ENCODE data around the gene PLAAT3. TPM values are rescaled to one million over a fixed set of nuclear protein-coding genes. Genes with fewer than 3 reads are reported as not detected.
A peak's percentile ranks its signal among the peaks of the same experiment; 100 is the strongest.
"Not testable (repeated sequence)": the region's sequence is repeated elsewhere in the genome, so short reads cannot be mapped to it uniquely, and the experiment has no call there.

PLAAT3 gene
- total RNA-seq, 1 donor from 2014 or later = 2.3 TPM

DNA sequence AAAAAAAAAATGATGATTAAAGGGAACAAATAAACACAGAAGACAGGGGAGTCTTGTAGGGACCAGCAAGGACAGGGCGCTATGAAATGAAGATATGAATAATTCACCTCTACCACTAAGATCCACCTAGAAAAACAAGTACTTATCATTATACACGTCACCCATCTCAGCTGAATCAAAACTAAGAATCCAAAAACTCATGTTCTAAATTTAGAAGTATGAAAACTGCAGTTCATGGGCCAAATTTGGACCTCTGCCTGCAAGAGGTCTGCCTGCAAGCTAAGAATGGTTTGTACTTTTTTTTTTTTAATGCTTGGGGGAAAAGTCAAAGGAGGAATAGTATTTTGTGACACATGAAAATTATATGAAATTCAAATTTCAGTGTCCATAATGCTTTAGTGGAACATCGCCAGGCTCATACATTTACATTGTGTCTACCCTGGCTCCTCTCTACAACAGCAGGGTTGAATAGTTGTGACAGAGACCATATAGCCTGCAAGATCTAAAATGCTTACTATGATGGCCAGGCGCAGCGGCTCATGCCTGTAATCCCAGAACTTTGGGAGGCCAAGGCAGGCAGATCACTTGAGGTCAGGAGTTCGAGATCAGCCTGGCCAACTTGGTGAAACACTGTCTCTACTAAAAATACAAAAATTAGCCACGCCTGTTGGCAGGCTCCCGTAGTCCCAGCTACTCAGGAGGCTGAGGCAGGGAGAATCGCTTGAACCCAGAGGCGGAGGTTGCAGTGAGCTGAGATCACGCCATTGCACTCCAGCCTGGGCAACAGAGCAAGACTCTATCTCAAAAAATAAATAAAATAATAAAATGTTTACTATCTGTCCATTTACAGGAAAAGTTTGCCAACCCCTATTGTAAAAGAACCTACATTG is 11.7 kb downstream of the PLAAT3 start:
- DNase-seq (ENCODE audit: low spot score); intact Hi-C loops (cut with micrococcal nuclease); H3K27me3 Mint-ChIP-seq (ENCODE audit: insufficient read depth); H3K27ac Mint-ChIP-seq; H3K9me3 Mint-ChIP-seq; H3K4me3 Mint-ChIP-seq; H3K36me3 Mint-ChIP-seq (ENCODE audit: low read depth); H3K4me1 Mint-ChIP-seq (ENCODE audit: low read depth): not testable (repeated sequence)

DNA sequence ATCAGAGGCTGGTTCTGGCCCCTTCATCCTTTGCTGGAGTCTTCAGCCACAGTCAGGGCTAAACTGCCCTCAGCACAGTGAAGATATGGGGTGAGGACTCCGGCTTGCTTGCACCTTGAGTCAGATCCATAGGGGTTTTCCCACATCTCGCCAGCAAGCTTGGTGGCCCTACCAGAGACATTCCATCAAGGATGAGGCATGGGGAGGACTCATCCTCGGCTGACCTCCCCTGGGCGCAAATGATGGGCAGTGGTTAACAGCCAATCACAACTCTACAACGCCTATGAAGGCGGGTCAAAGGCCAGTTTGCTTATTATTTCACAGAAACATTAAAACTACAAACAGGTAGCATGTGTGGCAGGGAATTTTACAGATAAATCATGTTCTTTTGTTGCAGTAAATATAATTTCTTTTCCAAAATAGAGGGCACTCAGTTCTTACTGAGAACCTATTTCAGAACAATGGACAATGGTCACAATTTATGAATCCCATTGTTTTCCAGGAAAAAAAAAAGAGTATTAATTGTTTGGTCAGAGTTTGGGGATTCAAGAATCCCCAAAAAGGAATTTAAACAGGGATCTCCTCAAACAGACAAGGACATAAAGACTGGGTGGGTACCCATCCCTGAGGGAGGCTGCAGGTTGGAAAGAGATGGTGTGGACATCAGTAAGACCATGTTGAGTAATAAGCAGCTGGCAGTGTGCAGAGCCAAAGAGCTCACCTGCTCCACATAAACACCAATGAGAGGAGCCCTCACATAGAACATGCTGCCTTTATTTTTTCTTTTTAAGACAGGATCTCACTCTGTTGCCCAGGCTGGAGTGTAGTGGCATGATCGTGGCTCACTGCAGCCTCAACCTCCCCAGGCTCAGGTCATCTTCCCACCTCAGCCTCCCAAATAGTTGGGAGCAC is 14.8 kb downstream of the PLAAT3 start:
- no peak overlapping the region for H3K4me3 Mint-ChIP-seq
- peaks cover 5% of the 10 kb centered on the region for H3K4me1 Mint-ChIP-seq (ENCODE audit: low read depth)
- no peaks in the 10 kb centered on the region for H3K9me3 Mint-ChIP-seq
- intact Hi-C loops (cut with micrococcal nuclease) = no loop called here
- no peak for DNase-seq (ENCODE audit: low spot score)
- H3K36me3 Mint-ChIP-seq (ENCODE audit: low read depth) = no peaks in the 10 kb centered on the region
- H3K27ac Mint-ChIP-seq = no peak overlapping the region
- H3K27me3 Mint-ChIP-seq (ENCODE audit: insufficient read depth) = no peaks in the 10 kb centered on the region

DNA sequence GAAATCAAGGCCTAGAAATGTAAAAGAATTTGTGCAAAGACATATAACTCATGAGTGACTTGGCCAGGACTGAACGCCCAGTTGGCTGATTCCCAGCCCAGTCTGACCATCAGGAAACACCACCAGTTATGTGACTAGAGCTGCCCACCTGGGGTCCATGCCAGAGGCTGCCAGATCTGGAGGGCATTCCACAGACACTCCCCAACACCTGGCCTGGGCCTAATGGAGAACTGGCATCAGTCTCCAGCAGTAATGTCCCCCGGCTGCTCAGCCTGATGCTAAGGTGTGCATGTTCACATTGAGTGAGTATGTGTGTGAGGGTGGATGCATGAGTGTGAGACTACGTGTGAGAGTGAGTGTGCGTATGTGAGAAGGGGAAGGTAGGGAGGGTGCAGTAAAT is 15.7 kb downstream of the PLAAT3 start:
- no peak for DNase-seq (ENCODE audit: low spot score)
- Mint-ChIP-seq H3K4me3 (no peak overlapping the region), H3K4me1 (ENCODE audit: low read depth) (peaks cover 5% of the 10 kb centered on the region), H3K27ac (no peak overlapping the region), H3K9me3 (no peaks in the 10 kb centered on the region), H3K36me3 (ENCODE audit: low read depth) (no peaks in the 10 kb centered on the region), H3K27me3 (ENCODE audit: insufficient read depth) (no peaks in the 10 kb centered on the region)
- intact Hi-C loops (cut with micrococcal nuclease) = no loop called here

DNA sequence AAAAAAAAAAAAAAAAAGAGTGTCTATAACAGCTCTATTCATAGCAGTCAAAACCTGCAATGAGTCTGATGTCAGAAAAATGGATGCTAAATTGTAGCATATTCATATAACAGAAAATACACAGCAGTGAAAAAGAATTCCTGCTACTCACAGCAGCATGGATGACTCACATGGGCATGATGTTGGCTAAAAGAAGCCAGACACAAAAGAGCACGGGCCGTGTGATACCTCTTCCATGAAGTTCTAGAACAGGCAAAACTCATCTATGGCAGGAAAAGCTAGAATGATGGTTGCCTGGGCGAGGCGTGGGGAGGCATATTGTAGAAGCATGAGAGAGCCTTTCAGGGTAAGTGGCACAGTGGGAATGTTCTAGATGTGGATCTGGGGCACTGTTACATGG is 18.9 kb downstream of the PLAAT3 start:
- no peak for DNase-seq (ENCODE audit: low spot score)
- Mint-ChIP-seq H3K27me3 (ENCODE audit: insufficient read depth) (no peaks in the 10 kb centered on the region), H3K4me3 (no peak overlapping the region), H3K27ac (no peak overlapping the region), H3K4me1 (ENCODE audit: low read depth) (peaks cover 5% of the 10 kb centered on the region), H3K9me3 (no peaks in the 10 kb centered on the region), H3K36me3 (ENCODE audit: low read depth) (no peaks in the 10 kb centered on the region)
- intact Hi-C loops (cut with micrococcal nuclease) = no loop called here

DNA sequence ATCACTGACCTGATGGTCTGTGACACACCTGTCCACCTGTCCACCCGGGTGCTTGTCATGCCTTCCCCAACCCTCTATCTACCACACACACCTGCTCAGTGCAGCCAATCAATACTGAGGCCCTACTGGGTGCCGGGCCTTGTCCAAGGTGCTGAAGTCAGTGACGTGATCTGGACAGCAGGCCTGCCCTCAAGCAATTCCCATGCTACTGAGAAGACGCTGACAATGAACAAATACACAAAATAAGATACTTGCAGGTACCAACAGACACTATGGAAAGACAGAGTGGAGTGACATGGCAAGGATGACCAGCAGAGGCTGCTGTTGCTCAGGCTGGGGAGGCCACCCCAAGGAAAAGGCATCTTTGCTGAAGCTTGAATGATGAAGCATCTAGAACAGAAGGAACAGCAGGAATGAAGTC is 21.2 kb downstream of the PLAAT3 start:
- Mint-ChIP-seq H3K27me3 (ENCODE audit: insufficient read depth) (no peaks in the 10 kb centered on the region), H3K4me3 (no peak overlapping the region), H3K36me3 (ENCODE audit: low read depth) (no peaks in the 10 kb centered on the region), H3K4me1 (ENCODE audit: low read depth) (peaks cover 5% of the 10 kb centered on the region), H3K27ac (no peak overlapping the region), H3K9me3 (no peaks in the 10 kb centered on the region)
- intact Hi-C loops (cut with micrococcal nuclease) = loop anchor here (2.0 kb wide), 1 partner anchor 44 kb away; no protein-coding TSS in a partner anchor
- no peak for DNase-seq (ENCODE audit: low spot score)

DNA sequence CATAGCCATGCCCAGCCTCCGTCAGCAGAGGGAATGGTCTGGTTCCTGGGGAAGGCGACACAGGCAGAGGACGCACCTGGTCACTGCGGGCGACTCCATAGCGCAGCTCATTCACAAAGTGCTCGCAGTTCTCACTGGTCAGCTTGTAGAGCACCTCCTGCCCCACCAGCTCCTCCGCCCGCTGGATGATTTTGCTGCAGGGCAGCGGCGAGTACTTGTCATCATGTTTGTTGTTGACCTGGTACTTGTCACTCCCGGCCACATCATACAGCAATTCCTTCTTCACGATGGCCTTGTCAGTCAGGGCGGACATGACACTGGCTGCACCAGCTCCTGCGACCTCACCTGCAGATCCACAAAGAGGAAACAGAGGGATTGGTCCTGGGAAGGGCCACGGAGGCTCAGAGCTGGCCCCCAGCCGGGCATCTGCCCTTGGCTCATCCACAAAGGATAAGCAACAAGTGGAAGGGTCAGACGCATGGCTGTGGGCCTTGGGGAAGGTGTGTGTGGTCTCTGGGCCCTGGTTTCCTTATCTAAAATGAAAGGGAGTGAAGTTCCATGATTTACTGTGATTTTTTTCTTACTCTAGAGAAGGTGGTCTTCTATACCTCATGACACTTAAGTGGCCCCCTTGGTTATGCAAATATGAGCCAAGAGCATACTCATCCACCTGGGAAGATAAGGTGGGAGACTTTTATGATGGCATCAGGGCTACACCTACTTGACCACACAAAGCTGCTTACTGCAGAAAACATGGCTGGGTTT is 24.0 kb downstream of the PLAAT3 start:
- no peaks in the 10 kb centered on the region for H3K36me3 Mint-ChIP-seq (ENCODE audit: low read depth)
- H3K4me1 Mint-ChIP-seq (ENCODE audit: low read depth) = peaks cover 5% of the 10 kb centered on the region
- no peak for DNase-seq (ENCODE audit: low spot score)
- intact Hi-C loops (cut with micrococcal nuclease) = no loop called here
- H3K9me3 Mint-ChIP-seq = no peaks in the 10 kb centered on the region
- no peak overlapping the region for H3K27ac Mint-ChIP-seq
- no peaks in the 10 kb centered on the region for H3K27me3 Mint-ChIP-seq (ENCODE audit: insufficient read depth)
- no peak overlapping the region for H3K4me3 Mint-ChIP-seq

DNA sequence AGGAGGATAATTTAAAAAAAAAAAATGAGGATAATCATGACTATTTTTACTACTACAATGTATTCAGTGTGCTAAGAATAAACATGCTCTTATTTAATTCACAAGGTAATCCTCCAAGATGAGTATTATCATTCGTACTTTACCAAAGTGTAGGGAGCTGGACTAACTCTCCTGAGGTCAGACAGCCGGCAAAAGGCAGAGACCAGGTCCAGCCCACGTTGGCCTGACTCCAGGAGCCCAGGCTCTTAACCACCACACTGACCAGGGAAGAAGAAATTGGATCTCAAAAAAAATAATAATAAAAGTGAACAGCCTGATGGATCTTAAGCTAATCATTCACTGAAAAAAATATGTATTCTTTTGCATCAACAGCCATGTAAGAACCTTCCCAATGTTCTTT is 25.2 kb downstream of the PLAAT3 start:
- H3K36me3 Mint-ChIP-seq (ENCODE audit: low read depth) = no peaks in the 10 kb centered on the region
- intact Hi-C loops (cut with micrococcal nuclease) = no loop called here
- no peaks in the 10 kb centered on the region for H3K9me3 Mint-ChIP-seq
- H3K27ac Mint-ChIP-seq = no peak overlapping the region
- no peak overlapping the region for H3K4me3 Mint-ChIP-seq
- DNase-seq (ENCODE audit: low spot score) = no peak
- no peaks in the 10 kb centered on the region for H3K27me3 Mint-ChIP-seq (ENCODE audit: insufficient read depth)
- H3K4me1 Mint-ChIP-seq (ENCODE audit: low read depth) = peaks cover 5% of the 10 kb centered on the region

DNA sequence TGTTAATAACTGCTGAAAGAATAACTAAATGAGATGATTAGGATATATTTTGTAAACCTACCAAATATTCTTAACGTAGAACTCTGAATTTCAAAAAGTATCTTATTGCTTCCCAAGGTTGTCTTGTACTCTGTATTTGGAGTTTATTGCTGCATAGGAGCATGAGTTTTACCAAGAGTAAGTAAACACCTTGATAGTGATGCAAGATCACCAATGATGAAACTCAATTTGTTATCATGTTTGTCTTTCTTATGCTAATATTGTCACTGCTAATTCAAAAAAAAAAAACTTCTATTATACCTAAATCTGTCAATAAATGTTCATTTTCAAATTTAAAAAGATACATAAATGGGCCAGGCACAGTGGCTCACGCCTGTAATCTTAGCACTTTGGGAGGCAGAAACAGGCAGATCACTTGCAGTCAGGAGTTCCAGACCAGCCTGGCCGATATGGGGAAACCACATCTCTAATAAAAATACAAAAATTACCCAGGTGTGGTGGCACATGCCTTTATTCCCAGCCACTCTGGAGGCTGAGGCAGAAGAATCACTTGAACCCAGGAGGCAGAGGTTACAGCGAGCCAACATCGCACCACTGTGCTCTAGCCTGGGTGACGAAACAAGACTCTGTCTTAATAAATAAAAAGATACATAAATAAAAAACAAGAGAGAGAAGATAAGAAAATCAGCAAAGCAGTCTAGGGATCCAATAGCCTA is 27.6 kb downstream of the PLAAT3 start:
- no peaks in the 10 kb centered on the region for H3K27me3 Mint-ChIP-seq (ENCODE audit: insufficient read depth)
- H3K4me1 Mint-ChIP-seq (ENCODE audit: low read depth) = peaks cover 19% of the 10 kb centered on the region
- H3K4me3 Mint-ChIP-seq = no peak overlapping the region
- H3K36me3 Mint-ChIP-seq (ENCODE audit: low read depth) = no peaks in the 10 kb centered on the region
- no peak for DNase-seq (ENCODE audit: low spot score)
- intact Hi-C loops (cut with micrococcal nuclease) = no loop called here
- no peak overlapping the region for H3K27ac Mint-ChIP-seq
- peaks cover 10% of the 10 kb centered on the region for H3K9me3 Mint-ChIP-seq

DNA sequence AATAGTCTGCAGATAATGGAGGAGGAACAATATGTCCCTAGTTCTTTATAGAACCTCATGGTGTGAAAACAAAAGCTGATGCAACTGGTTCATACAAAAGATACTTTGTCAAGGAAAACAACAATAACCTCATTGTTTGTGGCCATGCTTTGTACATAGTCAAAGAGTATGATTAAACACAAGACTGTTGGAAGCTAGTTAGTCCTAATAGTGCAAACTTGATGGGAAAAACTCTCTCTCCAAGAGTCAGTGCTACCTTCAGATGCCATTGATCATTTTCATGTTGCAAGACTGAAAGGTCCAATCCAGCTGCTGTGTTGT is 30.9 kb downstream of the PLAAT3 start:
- peaks cover 5% of the 10 kb centered on the region for H3K36me3 Mint-ChIP-seq (ENCODE audit: low read depth)
- H3K9me3 Mint-ChIP-seq = peaks cover 27% of the 10 kb centered on the region
- no peak overlapping the region for H3K4me3 Mint-ChIP-seq
- H3K27me3 Mint-ChIP-seq (ENCODE audit: insufficient read depth) = peaks cover 1% of the 10 kb centered on the region
- DNase-seq (ENCODE audit: low spot score) = no peak
- no peak overlapping the region for H3K27ac Mint-ChIP-seq
- intact Hi-C loops (cut with micrococcal nuclease) = no loop called here
- peaks cover 22% of the 10 kb centered on the region for H3K4me1 Mint-ChIP-seq (ENCODE audit: low read depth)

DNA sequence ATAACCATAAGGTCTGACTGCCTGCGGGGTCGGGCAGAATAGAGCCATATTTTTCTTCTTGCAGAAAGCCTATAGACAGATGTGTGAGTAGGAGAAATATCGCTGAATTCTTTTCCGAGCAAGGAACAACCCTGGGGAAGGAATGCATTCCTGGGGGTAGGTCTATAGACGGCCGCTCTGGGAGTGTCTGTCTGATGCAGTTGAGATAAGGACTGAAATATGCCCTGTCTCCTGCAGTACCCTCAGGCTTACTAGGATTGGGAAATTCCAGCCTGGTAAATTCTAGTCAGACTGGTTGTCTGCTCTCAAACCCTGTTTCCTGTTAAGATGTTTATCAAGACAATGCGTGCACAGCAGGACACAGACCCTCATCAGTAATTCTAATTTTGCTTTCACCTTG is 33.0 kb downstream of the PLAAT3 start:
- DNase-seq (ENCODE audit: low spot score); H3K27me3 Mint-ChIP-seq (ENCODE audit: insufficient read depth); H3K27ac Mint-ChIP-seq; intact Hi-C loops (cut with micrococcal nuclease); H3K36me3 Mint-ChIP-seq (ENCODE audit: low read depth); H3K4me3 Mint-ChIP-seq: not testable (repeated sequence)
- peaks cover 27% of the 10 kb centered on the region for H3K9me3 Mint-ChIP-seq
- peaks cover 22% of the 10 kb centered on the region for H3K4me1 Mint-ChIP-seq (ENCODE audit: low read depth)

DNA sequence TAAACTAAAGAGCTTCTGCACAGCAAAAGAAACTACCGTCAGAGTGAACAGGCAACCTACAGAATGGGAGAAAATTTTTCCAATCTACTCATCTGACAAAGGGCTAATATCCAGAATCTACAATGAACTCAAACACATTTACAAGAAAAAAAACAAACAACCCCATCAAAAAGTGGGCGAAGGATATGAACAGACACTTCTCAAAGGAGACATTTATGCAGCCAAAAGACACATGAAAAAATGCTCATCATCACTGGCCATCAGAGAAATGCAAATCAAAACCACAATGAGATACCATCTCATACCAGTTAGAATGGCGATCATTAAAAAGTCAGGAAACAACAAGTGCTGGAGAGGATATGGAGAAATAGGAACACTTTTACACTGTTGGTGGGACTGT is 35.4 kb downstream of the PLAAT3 start:
- H3K27me3 Mint-ChIP-seq (ENCODE audit: insufficient read depth); H3K27ac Mint-ChIP-seq; H3K4me3 Mint-ChIP-seq; DNase-seq (ENCODE audit: low spot score); H3K36me3 Mint-ChIP-seq (ENCODE audit: low read depth); intact Hi-C loops (cut with micrococcal nuclease): not testable (repeated sequence)
- Mint-ChIP-seq H3K9me3 (peaks cover 27% of the 10 kb centered on the region), H3K4me1 (ENCODE audit: low read depth) (peaks cover 39% of the 10 kb centered on the region)

DNA sequence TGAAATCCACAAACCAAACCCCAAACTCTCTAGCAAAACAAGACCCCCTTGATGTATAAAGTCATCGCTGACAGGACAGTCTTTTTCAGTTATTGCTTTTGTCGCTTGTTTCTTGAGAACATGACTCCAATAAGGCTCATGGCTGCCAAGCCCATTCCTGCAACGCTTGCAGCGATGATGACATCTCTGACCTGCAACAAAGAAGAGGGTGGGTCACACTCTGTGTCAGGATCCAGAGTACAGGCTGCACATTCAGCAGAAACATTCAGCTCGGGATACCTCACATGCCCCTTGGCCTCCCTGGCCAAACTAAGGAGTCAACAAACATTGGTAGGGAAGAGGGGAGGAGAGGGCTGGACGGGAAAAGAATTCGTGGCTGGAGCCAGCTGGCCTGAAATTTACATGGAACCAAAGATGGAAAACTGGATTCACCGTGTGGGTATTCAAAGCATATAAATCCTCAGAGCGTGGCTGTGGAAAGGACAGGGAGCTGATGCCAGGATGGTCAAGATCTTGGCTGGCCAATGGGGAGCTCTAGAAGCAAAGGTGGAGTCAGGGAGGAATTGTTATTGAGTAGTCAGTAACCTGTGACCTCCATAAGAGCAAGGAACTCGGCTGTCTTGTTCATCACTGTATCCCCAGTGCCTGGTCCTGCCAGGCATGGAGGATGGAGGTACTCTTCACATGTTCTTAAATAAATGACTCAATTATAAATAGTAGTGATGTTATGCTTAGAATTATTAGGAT is 39.2 kb downstream of the PLAAT3 start:
- Mint-ChIP-seq H3K36me3 (ENCODE audit: low read depth) (peaks cover 3% of the 10 kb centered on the region), H3K27ac (peak overlapping the region; percentile 88), H3K4me1 (ENCODE audit: low read depth) (peaks cover 20% of the 10 kb centered on the region), H3K9me3 (peaks cover 4% of the 10 kb centered on the region), H3K4me3 (peak overlapping the region; percentile 71), H3K27me3 (ENCODE audit: insufficient read depth) (peaks cover 7% of the 10 kb centered on the region)
- intact Hi-C loops (cut with micrococcal nuclease) = no loop called here
- DNase-seq (ENCODE audit: low spot score) = no peak

Data from activated T-helper 1 cell treated with anti-CD3 and anti-CD28 coated beads, Interleukin-12 subunit alpha, Interleukin-12 subunit beta, Interleukin-2, Interleukin-4 antibody, amounts not matched to agents 30 ng/mL and 10 ng/mL and 1 ng/mL, durations not matched to agents 14 hours and 24 hours and 36 hours (primary cell).